HFFc6 (cell line): ENCODE measurements around the gene MPRIP. TPM values are rescaled to one million over a fixed set of nuclear protein-coding genes. Genes with fewer than 3 reads are reported as not detected.

Experiments
- DNase-seq: peaks from one replicate; pipeline ENCODE4 v3.0.0-alpha.2; 2018
- H3K27ac Mint-ChIP-seq: 2 replicates; pipeline ENCODE4 v1.8.0; 2020; ENCODE audit warnings: mild to moderate bottlenecking, mixed read lengths
- H3K27me3 Mint-ChIP-seq: 2 replicates; pipeline ENCODE4 v1.8.0; 2021; ENCODE audit warnings: mild to moderate bottlenecking, moderate library complexity, mixed read lengths; ENCODE audit not compliant: insufficient read depth
- H3K36me3 Mint-ChIP-seq: 2 replicates; pipeline ENCODE4 v1.8.0; 2021; ENCODE audit warnings: low read depth, mixed read lengths
- H3K4me1 Mint-ChIP-seq: 2 replicates; pipeline ENCODE4 v1.8.0; 2020; ENCODE audit warnings: low read depth, mixed read lengths
- H3K4me3 Mint-ChIP-seq: 2 replicates; pipeline ENCODE4 v1.8.0; 2020; ENCODE audit warnings: mild to moderate bottlenecking, moderate library complexity, mixed read lengths
- H3K9me3 Mint-ChIP-seq: 2 replicates; pipeline ENCODE4 v1.8.0; 2020; ENCODE audit warnings: mild to moderate bottlenecking, mixed read lengths
- CTCF ChIP-seq: fragments of 200-600 bp; sonication (generic); IDR thresholded peaks from 2 replicates; pipeline ENCODE4 v1.5.0; 2021; ENCODE audit warnings: antibody characterized with exemption, mild to moderate bottlenecking
- total RNA-seq, 6 experiments: library from RNA; stranded (reverse); fragmentation: NEBNext Ultra II Directional; extraction: Animal tissue kit (Norgen Biotek cat#: 25700); gene quantifications; 2 replicates in 1 of 6; 3 replicates in 5 of 6; pipeline ENCODE4 v1.2.3, GENCODE V29; 2021

Gene MPRIP
- total RNA-seq, 6 experiments from 2014 or later, result 350 to 409 (median 372) TPM

GRCh38 chr17:17204635-17205231 is 162.5 kb downstream of the MPRIP start:
- no peak for DNase-seq
- Mint-ChIP-seq H3K27ac (0 out of 2 replicates have a peak overlapping the region, but pooled peaks have one; percentile 94), H3K27me3 (peaks cover 7% of the 10 kb centered on the region), H3K4me1 (peaks cover 36% of the 10 kb centered on the region), H3K36me3 (peaks cover 5% of the 10 kb centered on the region), H3K9me3 (no peaks in the 10 kb centered on the region), H3K4me3 (peak overlapping the region; percentile 90)
- TF ChIP-seq CTCF, result no peak

GRCh38 chr17:17205368-17206123 is 163.3 kb downstream of the MPRIP start:
- peak overlapping the region; percentile 94 for H3K27ac Mint-ChIP-seq
- TF ChIP-seq CTCF, result no peak
- peaks cover 7% of the 10 kb centered on the region for H3K27me3 Mint-ChIP-seq
- peaks cover 5% of the 10 kb centered on the region for H3K36me3 Mint-ChIP-seq
- peaks cover 31% of the 10 kb centered on the region for H3K4me1 Mint-ChIP-seq
- H3K4me3 Mint-ChIP-seq, result peak overlapping the region; percentile 90
- H3K9me3 Mint-ChIP-seq, result no peaks in the 10 kb centered on the region
- DNase-seq, result peak; percentile 47

- H3K9me3 Mint-ChIP-seq, result no peaks in the 10 kb centered on the region
- TF ChIP-seq CTCF, result no peak
- peak within 1 kb of the TSS; percentile 90 for H3K4me3 Mint-ChIP-seq
- peaks cover 6% of the 10 kb centered on the region for H3K27me3 Mint-ChIP-seq
- peaks cover 25% of the 10 kb centered on the region for H3K4me1 Mint-ChIP-seq
- H3K27ac Mint-ChIP-seq, result peak within 1 kb of the TSS; percentile 94
- peaks cover 5% of the 10 kb centered on the region for H3K36me3 Mint-ChIP-seq
- DNase-seq, result peak; percentile 77
These were observed 164.1 kb downstream of the MPRIP start, which contains the start of gene PLD6 for GRCh38 chr17:17206124-17206912. Gene PLD6 (minus strand): TSS chr17:17206333. CDS start chr17:17206286, 47 bp downstream.

GRCh38 chr17:17206913-17207335 is 164.7 kb downstream of the MPRIP start:
- TF ChIP-seq CTCF, result no peak
- DNase-seq, result no peak
- Mint-ChIP-seq H3K4me1 (peaks cover 25% of the 10 kb centered on the region), H3K36me3 (peaks cover 5% of the 10 kb centered on the region), H3K9me3 (no peaks in the 10 kb centered on the region), H3K4me3 (peak overlapping the region; percentile 32; the same call in 1 of the 2 replicates), H3K27me3 (peaks cover 6% of the 10 kb centered on the region), H3K27ac (peak overlapping the region; percentile 29; the same call in 1 of the 2 replicates)

- no peak overlapping the region for H3K27ac Mint-ChIP-seq
- no peak for DNase-seq
- TF ChIP-seq CTCF, result no peak
These were observed 165.7 kb downstream of the MPRIP start for GRCh38 chr17:17207998-17208397.

More at GRCh38 chr17:17207998-17208397, 165.7 kb downstream of the MPRIP start:
- H3K36me3 Mint-ChIP-seq, result peaks cover 4% of the 10 kb centered on the region; the same call in 1 of the 2 replicates
- H3K9me3 Mint-ChIP-seq, result no peaks in the 10 kb centered on the region
- H3K27me3 Mint-ChIP-seq, result peaks cover 6% of the 10 kb centered on the region
- H3K4me3 Mint-ChIP-seq, result no peak overlapping the region
- peaks cover 25% of the 10 kb centered on the region for H3K4me1 Mint-ChIP-seq
